HCT116 (cell line): ENCODE measurements around the gene UBXN10. TPM values are rescaled to one million over a fixed set of nuclear protein-coding genes. Genes with fewer than 3 reads are reported as not detected.

Source experiments
- ATAC-seq: fragments of 200-7000 bp; cut with Tn5 transposase; 2 replicates; pipeline ENCODE4 v1.9.1; 2020; ENCODE audit warnings: mild to moderate bottlenecking, moderate library complexity
- BruUV-seq: library from RNA; stranded (reverse); fragments of 400-500 nt; replicated peaks from 2 replicates; lab custom pipeline; 2021; lab: Mats Ljungman, UMichigan
- CTCF ChIA-PET: fragments of 300-600 bp; sonication (Branson Sonifier 250); formaldehyde crosslinking; loops from one replicate; lab custom pipeline; 2021; ENCODE audit warnings: antibody characterized with exemption; lab: Charles Lee
- POLR2A ChIA-PET: fragments of 300-600, 350-600 bp; sonication (Branson Sonifier 250); formaldehyde crosslinking; loops from one replicate; lab custom pipeline; 2021; ENCODE audit warnings: antibody characterized with exemption; lab: Charles Lee
- RAD21 ChIA-PET, 2 experiments: fragments of 300-600 bp; sonication (Branson Sonifier 250); formaldehyde crosslinking; loops; one replicate each; lab custom pipeline; 2023; ENCODE audit warnings: low total read pairs in 2 of 2; ENCODE audit not compliant: uncharacterized antibody in 2 of 2, unreplicated experiment in 2 of 2, low non-redundant PET in 1 of 2; lab: Charles Lee
- DNase-seq: peaks from one replicate; pipeline ENCODE4 v3.0.0-alpha.2; 2010; ENCODE audit warnings: low read depth, low spot score
- H2AFZ ChIP-seq: fragments of 200-600 bp; shearing (Covaris generic), sonication (generic); 2 replicates; pipeline ENCODE4 v1.6.1; 2017; ENCODE audit warnings: low read depth, mixed run types, mixed read lengths, antibody characterized with exemption, low read length; ENCODE audit not compliant: poor library complexity, severe bottlenecking
- H3K27ac ChIP-seq: 2 replicates; pipeline ENCODE4 v1.5.1; 2012; ENCODE audit warnings: low read depth, low read length
- H3K27me3 ChIP-seq: fragments of 200-600 bp; sonication (generic); 2 replicates; pipeline ENCODE4 v1.6.1; 2016; ENCODE audit warnings: mixed run types, low read length, mixed read lengths; ENCODE audit not compliant: insufficient read depth
- H3K36me3 ChIP-seq, 2 experiments: fragments of 200-500 bp in 1 of 2; fragments of 200-600 bp in 1 of 2; sonication (Bioruptor generic) in 1 of 2; sonication (generic) in 1 of 2; 2 replicates each; pipeline versions ENCODE4 v1.5.1 to v1.6.1; 2014 to 2016; ENCODE audit warnings: low read length in 2 of 2, inconsistent platforms in 1 of 2, mixed read lengths in 1 of 2, mixed run types in 1 of 2; ENCODE audit not compliant: insufficient read depth in 2 of 2, control insufficient read depth in 1 of 2
- H3K4me1 ChIP-seq, 2 experiments: fragments of 200-600 bp in 1 of 2; sonication (generic) in 1 of 2; 2 replicates each; pipeline versions ENCODE4 v1.5.1 to v1.6.1; 2012 to 2017; ENCODE audit warnings: low read length in 2 of 2, inconsistent platforms in 1 of 2, mild to moderate bottlenecking in 1 of 2, mixed read lengths in 1 of 2, mixed run types in 1 of 2, moderate library complexity in 1 of 2; ENCODE audit not compliant: insufficient read depth in 2 of 2, control insufficient read depth in 1 of 2
- H3K4me2 ChIP-seq: fragments of 200-600 bp; sonication (generic); 2 replicates; pipeline ENCODE4 v1.6.1; 2017; ENCODE audit warnings: mixed run types, low read length, mixed read lengths
- H3K4me3 ChIP-seq, 2 experiments: fragments of 200-600 bp in 1 of 2; sonication (generic) in 1 of 2; replicated peaks in 1 of 2; 2 replicates each; pipeline ENCODE4 v1.5.1; 2011 to 2016; ENCODE audit warnings: low read length in 2 of 2, control low read depth in 1 of 2, low read depth in 1 of 2, mild to moderate bottlenecking in 1 of 2, mixed read lengths in 1 of 2, mixed run types in 1 of 2
- H3K79me2 ChIP-seq: fragments of 200-600 bp; sonication (generic); 2 replicates; pipeline ENCODE4 v1.6.1; 2017; ENCODE audit warnings: mild to moderate bottlenecking, mixed run types, low read length, moderate library complexity, mixed read lengths; ENCODE audit not compliant: insufficient read depth
- H3K9ac ChIP-seq: fragments of 200-600 bp; sonication (generic); 2 replicates; pipeline ENCODE4 v1.6.1; 2016; ENCODE audit warnings: low read length, mixed read lengths
- H3K9me2 ChIP-seq: fragments of 200-600 bp; sonication (generic), shearing (Covaris generic); 2 replicates; pipeline ENCODE4 v1.6.1; 2017; ENCODE audit warnings: mixed run types, mild to moderate bottlenecking, moderate library complexity; ENCODE audit not compliant: insufficient read depth
- H3K9me3 ChIP-seq, 2 experiments: fragments of 200-500 bp in 1 of 2; fragments of 200-600 bp in 1 of 2; sonication (Bioruptor generic) in 1 of 2; sonication (generic) in 1 of 2; 2 replicates each; pipeline ENCODE4 v1.6.1; 2014 to 2017; ENCODE audit warnings: low read length in 2 of 2, mixed read lengths in 2 of 2, inconsistent platforms in 1 of 2, low read depth in 1 of 2, mild to moderate bottlenecking in 1 of 2, mixed run types in 1 of 2, moderate library complexity in 1 of 2; ENCODE audit not compliant: control insufficient read depth in 1 of 2, insufficient read depth in 1 of 2
- H4K20me1 ChIP-seq: fragments of 200-600 bp; sonication (generic), shearing (Covaris generic); 2 replicates; pipeline ENCODE4 v1.6.1; 2017; ENCODE audit warnings: mixed run types, mild to moderate bottlenecking, moderate library complexity; ENCODE audit not compliant: insufficient read depth
- CTCF ChIP-seq, 3 experiments: fragments of 200-600 bp in 1 of 3; sonication (generic) in 1 of 3; IDR thresholded peaks in 2 of 3; conservative IDR thresholded peaks in 1 of 3; 2 replicates each; pipeline ENCODE4 v1.5.1; 2012 to 2017; ENCODE audit warnings: low read depth in 2 of 3, low read length in 2 of 3, antibody characterized with exemption in 1 of 3, borderline replicate concordance in 1 of 3, control low read depth in 1 of 3, mild to moderate bottlenecking in 1 of 3, mixed read lengths in 1 of 3, mixed run types in 1 of 3, moderate library complexity in 1 of 3; ENCODE audit not compliant: insufficient read depth in 1 of 3
- ELF1 ChIP-seq: IDR thresholded peaks from 2 replicates; pipeline ENCODE4 v1.6.1; 2012; ENCODE audit warnings: low read depth, borderline replicate concordance
- MAX ChIP-seq: IDR thresholded peaks from 2 replicates; pipeline ENCODE4 v1.6.1; 2012
- POLR2A ChIP-seq: IDR thresholded peaks from 2 replicates; pipeline ENCODE4 v1.7.0; 2011; ENCODE audit warnings: borderline replicate concordance; ENCODE audit not compliant: insufficient read depth, insufficient read length; ENCODE audit errors: extremely low read depth
- POLR2AphosphoS5 ChIP-seq: IDR thresholded peaks from 2 replicates; pipeline ENCODE4 v1.6.1; 2011; ENCODE audit warnings: mild to moderate bottlenecking, low read depth, low read length, moderate library complexity
- intact Hi-C: fragments of 100-400 bp; cut with micrococcal nuclease; formaldehyde crosslinking; loops from 2 replicates; pipeline ENCODE4 v1.10.0; 2022
- total RNA-seq: library from RNA; stranded (reverse); gene quantifications from one replicate; pipeline ENCODE4 v1.2.1, GENCODE V29; 2021; ENCODE audit not compliant: unreplicated experiment
- TF ChIP-seq, protein P1 (sequence below): IDR thresholded peaks from 2 replicates; pipeline ENCODE4 v1.6.1; 2012; ENCODE audit warnings: low read depth

The UBXN10 gene
- total RNA-seq, 1 experiment from 2014 or later: not detected

- no peak for TF ChIP-seq ELF1
- no peak for TF ChIP-seq MAX
- no peak for TF ChIP-seq POLR2A
- no peak for TF ChIP-seq POLR2AphosphoS5
- no peak for TF ChIP-seq CTCF (IDR thresholded peaks at IDR 0.05 in 2 of 3, conservative IDR thresholded peaks at IDR 0.05 in 1 of 3; ENCODE audit: borderline replicate concordance in 1 of 3, insufficient read depth in 1 of 3, low read depth in 2 of 3, low read length in 2 of 3)
- TF ChIP-seq, protein P1, sequence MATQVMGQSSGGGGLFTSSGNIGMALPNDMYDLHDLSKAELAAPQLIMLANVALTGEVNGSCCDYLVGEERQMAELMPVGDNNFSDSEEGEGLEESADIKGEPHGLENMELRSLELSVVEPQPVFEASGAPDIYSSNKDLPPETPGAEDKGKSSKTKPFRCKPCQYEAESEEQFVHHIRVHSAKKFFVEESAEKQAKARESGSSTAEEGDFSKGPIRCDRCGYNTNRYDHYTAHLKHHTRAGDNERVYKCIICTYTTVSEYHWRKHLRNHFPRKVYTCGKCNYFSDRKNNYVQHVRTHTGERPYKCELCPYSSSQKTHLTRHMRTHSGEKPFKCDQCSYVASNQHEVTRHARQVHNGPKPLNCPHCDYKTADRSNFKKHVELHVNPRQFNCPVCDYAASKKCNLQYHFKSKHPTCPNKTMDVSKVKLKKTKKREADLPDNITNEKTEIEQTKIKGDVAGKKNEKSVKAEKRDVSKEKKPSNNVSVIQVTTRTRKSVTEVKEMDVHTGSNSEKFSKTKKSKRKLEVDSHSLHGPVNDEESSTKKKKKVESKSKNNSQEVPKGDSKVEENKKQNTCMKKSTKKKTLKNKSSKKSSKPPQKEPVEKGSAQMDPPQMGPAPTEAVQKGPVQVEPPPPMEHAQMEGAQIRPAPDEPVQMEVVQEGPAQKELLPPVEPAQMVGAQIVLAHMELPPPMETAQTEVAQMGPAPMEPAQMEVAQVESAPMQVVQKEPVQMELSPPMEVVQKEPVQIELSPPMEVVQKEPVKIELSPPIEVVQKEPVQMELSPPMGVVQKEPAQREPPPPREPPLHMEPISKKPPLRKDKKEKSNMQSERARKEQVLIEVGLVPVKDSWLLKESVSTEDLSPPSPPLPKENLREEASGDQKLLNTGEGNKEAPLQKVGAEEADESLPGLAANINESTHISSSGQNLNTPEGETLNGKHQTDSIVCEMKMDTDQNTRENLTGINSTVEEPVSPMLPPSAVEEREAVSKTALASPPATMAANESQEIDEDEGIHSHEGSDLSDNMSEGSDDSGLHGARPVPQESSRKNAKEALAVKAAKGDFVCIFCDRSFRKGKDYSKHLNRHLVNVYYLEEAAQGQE: no peak
- H3K27me3 ChIP-seq: peaks cover 21% of the 10 kb centered on the region; the same call in 1 of the 2 replicates
Measured at GRCh38 chr1:20188455-20188817, 2.5 kb downstream of the UBXN10 start.

More at GRCh38 chr1:20188455-20188817, 2.5 kb downstream of the UBXN10 start:
- no peak overlapping the region for H3K4me3 ChIP-seq
- no peak overlapping the region for H3K27ac ChIP-seq
- H4K20me1 ChIP-seq: no peaks in the 10 kb centered on the region
- no peaks in the 10 kb centered on the region for H3K9me2 ChIP-seq
- CTCF ChIA-PET: interaction anchor here (0.7 to 2.0 kb wide), 2 partner anchors 24 to 214 kb away, joined by 3 to 4 read pairs; no protein-coding TSS in a partner anchor
- H3K4me1 ChIP-seq: no peaks in the 10 kb centered on the region
- POLR2A ChIA-PET: no interaction called here
- DNase-seq: no peak
- ATAC-seq: no peak
- no peak overlapping the region for H3K4me2 ChIP-seq
- no TSS peak for BruUV-seq
- intact Hi-C loops: no loop called here
- no peaks in the 10 kb centered on the region for H3K36me3 ChIP-seq
- RAD21 ChIA-PET: no interaction called here
- H3K9ac ChIP-seq: no peak overlapping the region
- no peak overlapping the region for H2AFZ ChIP-seq
- H3K79me2 ChIP-seq: no peaks in the 10 kb centered on the region
- no peaks in the 10 kb centered on the region for H3K9me3 ChIP-seq
